GM23248 (cell line): ENCODE data around the gene PPFIBP1. TPM values are rescaled to one million over a fixed set of nuclear protein-coding genes. Genes with fewer than 3 reads are reported as not detected.
"Not testable (repeated sequence)": the region's sequence is repeated elsewhere in the genome, so short reads cannot be mapped to it uniquely, and the experiment has no call there.

Experiments used
- DNase-seq: peaks from one replicate; pipeline ENCODE4 v3.0.0-alpha.2; 2015
- H2AFZ ChIP-seq: fragments of 200-600 bp; sonication (generic); 2 replicates; pipeline ENCODE4 v1.6.1; 2016; ENCODE audit warnings: antibody characterized with exemption
- H3F3A ChIP-seq: fragments of 200-600 bp; sonication (generic); 2 replicates; pipeline ENCODE4 v1.6.1; 2016; ENCODE audit warnings: mild to moderate bottlenecking, antibody characterized with exemption, mixed run types; ENCODE audit not compliant: insufficient read depth
- H3K27ac ChIP-seq: fragments of 200-600 bp; sonication (generic); 2 replicates; pipeline ENCODE4 v1.5.1; 2016; ENCODE audit warnings: mild to moderate bottlenecking
- H3K27me3 ChIP-seq: fragments of 200-600 bp; sonication (generic); replicated peaks from 2 replicates; pipeline ENCODE4 v1.6.1; 2016; ENCODE audit warnings: mild to moderate bottlenecking; ENCODE audit not compliant: insufficient read depth
- H3K36me3 ChIP-seq: fragments of 200-600 bp; sonication (generic); 2 replicates; pipeline ENCODE4 v1.6.1; 2016; ENCODE audit warnings: low read depth, mild to moderate bottlenecking
- H3K4me1 ChIP-seq: fragments of 200-600 bp; sonication (generic); 2 replicates; pipeline ENCODE4 v1.6.1; 2016; ENCODE audit warnings: mild to moderate bottlenecking; ENCODE audit not compliant: insufficient read depth
- H3K4me2 ChIP-seq: fragments of 200-600 bp; sonication (generic); one replicate; pipeline ENCODE4 v1.6.1; 2016; ENCODE audit warnings: mild to moderate bottlenecking; ENCODE audit not compliant: unreplicated experiment
- H3K4me3 ChIP-seq: fragments of 200-600 bp; sonication (generic); 2 replicates; pipeline ENCODE4 v1.5.1; 2016; ENCODE audit warnings: mild to moderate bottlenecking
- H3K79me2 ChIP-seq: fragments of 200-600 bp; sonication (generic); 2 replicates; pipeline ENCODE4 v1.6.1; 2016; ENCODE audit warnings: mild to moderate bottlenecking; ENCODE audit not compliant: insufficient read depth
- H3K9ac ChIP-seq: fragments of 200-600 bp; sonication (generic); 2 replicates; pipeline ENCODE4 v1.6.1; 2016; ENCODE audit warnings: mild to moderate bottlenecking
- H3K9me2 ChIP-seq: fragments of 200-600 bp; sonication (generic); 2 replicates; pipeline ENCODE4 v1.6.1; 2016; ENCODE audit warnings: mixed run types, mild to moderate bottlenecking, moderate library complexity; ENCODE audit not compliant: insufficient read depth
- H3K9me3 ChIP-seq: fragments of 200-600 bp; sonication (generic); one replicate; pipeline ENCODE4 v1.6.1; 2017; ENCODE audit warnings: low read depth
- H4K20me1 ChIP-seq: fragments of 200-600 bp; sonication (generic); 2 replicates; pipeline ENCODE4 v1.6.0; 2016; ENCODE audit not compliant: insufficient read depth
- EZH2 ChIP-seq: fragments of 200-600 bp; sonication (generic); IDR thresholded peaks from 2 replicates; pipeline ENCODE4 v1.6.1; 2018; ENCODE audit warnings: antibody characterized with exemption, mild to moderate bottlenecking; ENCODE audit not compliant: insufficient read depth, poor library complexity, severe bottlenecking
- EZH2phosphoT487 ChIP-seq: fragments of 200-600 bp; sonication (generic); IDR thresholded peaks from 2 replicates; pipeline ENCODE4 v1.6.1; 2018; ENCODE audit warnings: antibody characterized with exemption, moderate library complexity, mild to moderate bottlenecking, low read depth; ENCODE audit not compliant: insufficient read depth
- WGBS, 2 experiments: methylation state at CpG; one replicate each; pipeline ENCODE4 v1.1.6; 2015 to 2017; ENCODE audit warnings: low lambda C conversion rate in 2 of 2, low coverage in 1 of 2; ENCODE audit errors: missing lambda C conversion rate in 2 of 2; 5-methylcytosine and 5-hydroxymethylcytosine counted together
- in situ Hi-C: fragments of 300-500 bp; cut with MboI; formaldehyde crosslinking; loops from 2 replicates; pipeline ENCODE4 v1.15.0; 2020
- polyA plus RNA-seq: library from polyadenylated mRNA; unstranded; fragments of >200 nt; fragmentation: Nextera tagmentation; extraction: Ambion mirVana; gene quantifications from 2 replicates; pipeline ENCODE4 v1.2.1, GENCODE V29; 2016
- total RNA-seq: library from RNA; depleted of rRNA; stranded (reverse); fragments of >200 nt; shearing (Covaris generic); gene quantifications from 2 replicates; pipeline ENCODE4 v1.2.3, GENCODE V29; 2014

PPFIBP1 gene
- total and polyA plus RNA-seq, 2 experiments from 2014 or later: 86.0 to 101 TPM

DNA sequence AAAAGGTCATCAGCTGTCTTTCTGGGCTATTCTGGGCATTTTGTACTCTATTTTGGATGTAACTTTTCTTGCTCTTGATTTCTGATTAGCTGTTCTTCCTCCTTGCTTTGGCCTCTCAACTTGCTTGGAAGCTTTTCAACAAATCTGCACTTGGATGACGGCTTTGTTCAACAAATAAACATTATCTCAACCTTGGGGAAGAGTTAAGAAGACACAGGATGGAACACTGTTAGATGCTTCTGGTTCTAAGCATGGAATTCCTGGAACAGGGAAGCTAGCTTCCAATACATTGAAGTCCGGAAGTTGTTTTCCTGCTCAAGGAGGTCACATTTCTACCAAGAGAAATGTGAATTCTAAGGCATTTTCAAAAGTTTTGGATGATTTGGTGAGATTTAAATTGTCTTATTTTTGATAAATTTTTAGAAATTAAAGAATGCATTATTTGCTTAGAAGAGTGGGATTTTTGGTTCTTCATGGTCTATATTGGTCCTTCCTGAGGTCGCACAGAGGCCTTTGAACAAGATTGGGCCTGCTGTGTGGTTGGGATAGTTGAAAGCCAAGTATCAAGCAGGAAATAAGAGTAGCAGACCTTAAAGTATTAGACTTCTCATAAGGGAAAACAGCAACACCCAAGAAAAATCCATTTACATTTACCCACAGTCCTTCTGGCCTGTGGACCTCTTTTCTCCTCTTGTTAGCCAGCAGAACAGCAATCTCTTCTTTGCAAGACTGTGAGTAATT, 59.2 kb downstream of the PPFIBP1 start:
- Histone ChIP-seq H3K9ac (no peak overlapping the region), H3K4me3 (no peak overlapping the region), H3F3A (0 out of 2 replicates have a peak, but pooled peaks cover 2% of the 10 kb centered on the region), H3K36me3 (peaks cover 18% of the 10 kb centered on the region), H4K20me1 (no peaks in the 10 kb centered on the region), H3K79me2 (peaks cover 100% of the 10 kb centered on the region), H3K4me2 (peak overlapping the region; percentile 20), H3K9me2 (no peaks in the 10 kb centered on the region), H3K9me3 (no peaks in the 10 kb centered on the region), H3K4me1 (peaks cover 20% of the 10 kb centered on the region), H2AFZ (no peak overlapping the region), H3K27me3 (no peaks in the 10 kb centered on the region), H3K27ac (peak overlapping the region; percentile 12; the same call in 1 of the 2 replicates)
- WGBS, 2 experiments: 67 to 68% methylated on average over 3 of the region's 3 CpGs
- no peak for DNase-seq
- TF ChIP-seq EZH2 (no peak), EZH2phosphoT487 (no peak)
- in situ Hi-C loops: no loop called here

DNA sequence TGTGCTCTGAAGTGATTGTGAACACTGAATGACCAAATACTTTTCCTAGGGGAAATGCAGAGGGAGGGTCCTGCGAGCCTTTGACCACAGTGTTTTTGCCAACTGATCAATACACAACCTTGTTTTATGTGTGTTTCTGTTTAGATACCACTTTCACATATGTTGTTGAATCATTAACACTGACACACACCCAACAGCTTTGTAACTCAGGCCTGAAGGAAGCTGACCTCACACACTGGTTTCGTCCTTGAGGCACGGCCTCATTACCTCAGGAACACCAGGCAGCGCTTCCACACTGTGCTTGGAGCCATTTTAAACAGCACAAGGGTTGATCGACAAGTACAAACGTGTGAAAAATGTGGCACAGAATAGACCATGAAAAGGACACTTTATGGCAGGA, 60.0 kb downstream of the PPFIBP1 start:
- H4K20me1 ChIP-seq: no peaks in the 10 kb centered on the region
- H2AFZ ChIP-seq: no peak overlapping the region
- no peaks in the 10 kb centered on the region for H3K9me2 ChIP-seq
- H3K4me1 ChIP-seq: peaks cover 28% of the 10 kb centered on the region
- H3K36me3 ChIP-seq: peaks cover 16% of the 10 kb centered on the region
- H3K4me2 ChIP-seq: no peak overlapping the region
- DNase-seq: no peak
- no peak overlapping the region for H3K9ac ChIP-seq
- TF ChIP-seq EZH2phosphoT487 (no peak), EZH2 (no peak)
- H3K27me3 ChIP-seq: no peaks in the 10 kb centered on the region
- in situ Hi-C loops: no loop called here
- no peak overlapping the region for H3K27ac ChIP-seq
- 0 out of 2 replicates have a peak, but pooled peaks cover 7% of the 10 kb centered on the region for H3F3A ChIP-seq
- H3K9me3 ChIP-seq: no peaks in the 10 kb centered on the region
- WGBS, 2 experiments: 98% methylated on average over 6 of the region's 6 CpGs
- H3K4me3 ChIP-seq: no peak overlapping the region
- peaks cover 100% of the 10 kb centered on the region for H3K79me2 ChIP-seq

DNA sequence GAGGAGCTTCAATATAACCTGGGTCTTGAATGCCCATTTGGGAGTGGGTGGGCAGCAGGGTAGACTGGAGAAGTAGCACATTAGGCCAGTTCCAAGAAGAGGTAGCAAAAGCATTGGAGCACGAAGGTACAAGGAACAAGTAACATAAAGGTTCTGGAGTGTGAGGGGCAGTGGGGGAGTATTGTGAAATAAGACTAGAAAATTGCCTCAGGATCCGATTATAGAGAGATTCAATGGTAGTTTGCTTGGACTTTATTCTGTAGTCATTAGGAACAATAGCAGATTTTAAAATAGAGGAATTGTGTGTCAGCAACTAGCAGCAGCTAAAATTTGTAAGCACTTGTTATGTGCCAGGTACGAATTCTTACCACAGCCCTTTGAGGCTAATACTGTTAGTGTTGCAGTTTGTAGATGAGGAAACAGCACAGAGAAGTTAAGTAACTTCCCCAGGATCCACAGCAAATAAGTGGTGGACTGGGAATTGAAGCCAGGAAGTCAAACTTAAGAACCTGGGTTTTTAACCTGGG, 61.8 kb downstream of the PPFIBP1 start:
- in situ Hi-C loops: no loop called here
- H3K9ac ChIP-seq: no peak overlapping the region
- 0 out of 2 replicates have a peak, but pooled peaks cover 9% of the 10 kb centered on the region for H3K36me3 ChIP-seq
- no peak for TF ChIP-seq EZH2
- TF ChIP-seq EZH2phosphoT487: no peak
- H3K9me3 ChIP-seq: no peaks in the 10 kb centered on the region
- no peak overlapping the region for H2AFZ ChIP-seq
- no peak overlapping the region for H3K27ac ChIP-seq
- no peak for DNase-seq
- WGBS, 2 experiments: 95 to 100% methylated on average over 3 of the region's 3 CpGs
- no peaks in the 10 kb centered on the region for H3K27me3 ChIP-seq
- no peaks in the 10 kb centered on the region for H4K20me1 ChIP-seq
- H3K79me2 ChIP-seq: peaks cover 100% of the 10 kb centered on the region
- H3K4me1 ChIP-seq: peaks cover 28% of the 10 kb centered on the region
- H3K4me3 ChIP-seq: no peak overlapping the region
- H3F3A ChIP-seq: 0 out of 2 replicates have a peak, but pooled peaks cover 7% of the 10 kb centered on the region
- no peaks in the 10 kb centered on the region for H3K9me2 ChIP-seq
- H3K4me2 ChIP-seq: no peak overlapping the region

- Histone ChIP-seq H3K79me2 (peaks cover 100% of the 10 kb centered on the region), H3F3A (0 out of 2 replicates have a peak, but pooled peaks cover 20% of the 10 kb centered on the region), H3K4me1 (peaks cover 22% of the 10 kb centered on the region), H3K4me3 (peak overlapping the region; percentile 40), H3K4me2 (peak overlapping the region; percentile 45)
- DNase-seq, H4K20me1 ChIP-seq, H3K9ac ChIP-seq, H3K27ac ChIP-seq, H2AFZ ChIP-seq, H3K36me3 ChIP-seq, H3K9me2 ChIP-seq, in situ Hi-C loops, H3K9me3 ChIP-seq, H3K27me3 ChIP-seq: not testable (repeated sequence)
- 11 to 20% methylated on average over 2 of the region's 2 CpGs for WGBS, 2 experiments
Observed at GRCh38 chr12:27588075-27588730, 64.2 kb downstream of the PPFIBP1 start.
